Transverse colon (tissue), 4 donors: Measurements from ENCODE around the gene RPS6KC1. TPM values are rescaled to one million over a fixed set of nuclear protein-coding genes. Genes with fewer than 3 reads are reported as not detected.
"Not testable (repeated sequence)": the region's sequence is repeated elsewhere in the genome, so short reads cannot be mapped to it uniquely, and the experiment has no call there.

Experiments used
- DNase-seq: peaks from one replicate; pipeline ENCODE4 v3.0.0-alpha.2; 2019
- H3K27ac ChIP-seq, 4 donors: fragments of 200-600 bp; sonication (generic); 2 replicates each; pipeline ENCODE4 v1.5.1; 2016 to 2018; ENCODE audit warnings: inconsistent platforms in 4 of 4
- H3K27me3 ChIP-seq: fragments of 200-600 bp; sonication (generic); 2 replicates; pipeline ENCODE4 v1.5.1; 2017; ENCODE audit warnings: inconsistent platforms
- H3K36me3 ChIP-seq, 4 donors: fragments of 200-600 bp; sonication (generic); 2 replicates each; pipeline ENCODE4 v1.5.1; 2017 to 2019; ENCODE audit warnings: inconsistent platforms in 4 of 4
- H3K4me1 ChIP-seq, 4 donors: fragments of 200-600 bp; sonication (generic); 2 replicates each; pipeline ENCODE4 v1.5.1; 2017 to 2020; ENCODE audit warnings: inconsistent platforms in 4 of 4
- H3K4me3 ChIP-seq, 4 donors: fragments of 200-600 bp; sonication (generic); 1 replicate in 1 of 4; 2 replicates in 3 of 4; pipeline versions ENCODE4 v1.5.1 to v1.6.1; 2017 to 2019; ENCODE audit warnings: inconsistent platforms in 4 of 4
- H3K9me3 ChIP-seq, 2 donors: fragments of 200-600 bp; sonication (generic); 2 replicates each; pipeline ENCODE4 v1.5.1; 2017 to 2019; ENCODE audit warnings: inconsistent platforms in 2 of 2
- EP300 ChIP-seq: sonication (generic); formaldehyde crosslinking; IDR thresholded peaks from one replicate; pipeline ENCODE4 v1.6.1; 2017; ENCODE audit warnings: antibody characterized with exemption, low read depth
- POLR2A ChIP-seq: fragments of 450-650 bp; IDR thresholded peaks from one replicate; pipeline ENCODE4 v1.6.1; 2016; ENCODE audit warnings: antibody characterized with exemption, mild to moderate bottlenecking, moderate library complexity
- POLR2AphosphoS5 ChIP-seq, 3 donors: sonication (generic); formaldehyde crosslinking; IDR thresholded peaks; one replicate each; pipeline ENCODE4 v1.6.1; 2016; ENCODE audit warnings: antibody characterized with exemption in 3 of 3
- WGBS, 2 donors: methylation state at CpG; one replicate each; pipeline ENCODE4 v1.1.5; 2018; ENCODE audit warnings: low coverage in 1 of 2; 5-methylcytosine and 5-hydroxymethylcytosine counted together
- in situ Hi-C, 4 donors: fragments of 200-750 bp; cut with MboI; loops; one replicate each; pipeline versions ENCODE4 v1.15.0 to v1.15.1; 2017; ENCODE audit warnings: low sequenced_read_pairs in 3 of 4, low pct_ligation_motif_present in 1 of 4, low pct_unique_long_range_greater_than_20kb in 1 of 4
- intact Hi-C: fragments of 100-400 bp; cut with DNase I; formaldehyde crosslinking; loops from one replicate; pipeline ENCODE4 v1.15.1; 2023; ENCODE audit warnings: low total_unique reads
- total RNA-seq, 4 donors: library from RNA; depleted of rRNA; stranded (reverse); fragments of >200 nt; gene quantifications; one replicate each; pipeline ENCODE4 v1.1.0, GENCODE V29; 2016
- TF ChIP-seq, protein P1 (sequence below), 5 experiments: fragments of 200-600 bp in 3 of 5; fragments of 450-650 bp in 2 of 5; sonication (generic) in 3 of 5; IDR thresholded peaks; 1 replicate in 2 of 5; 2 replicates in 3 of 5; pipeline ENCODE4 v1.5.1; 2016 to 2017; ENCODE audit warnings: antibody characterized with exemption in 5 of 5, inconsistent platforms in 3 of 5, mild to moderate bottlenecking in 2 of 5, moderate library complexity in 1 of 5

The RPS6KC1 gene
- total RNA-seq, 4 donors from 2014 or later: 11.5 to 20.3 (median 14.0) TPM

DNA sequence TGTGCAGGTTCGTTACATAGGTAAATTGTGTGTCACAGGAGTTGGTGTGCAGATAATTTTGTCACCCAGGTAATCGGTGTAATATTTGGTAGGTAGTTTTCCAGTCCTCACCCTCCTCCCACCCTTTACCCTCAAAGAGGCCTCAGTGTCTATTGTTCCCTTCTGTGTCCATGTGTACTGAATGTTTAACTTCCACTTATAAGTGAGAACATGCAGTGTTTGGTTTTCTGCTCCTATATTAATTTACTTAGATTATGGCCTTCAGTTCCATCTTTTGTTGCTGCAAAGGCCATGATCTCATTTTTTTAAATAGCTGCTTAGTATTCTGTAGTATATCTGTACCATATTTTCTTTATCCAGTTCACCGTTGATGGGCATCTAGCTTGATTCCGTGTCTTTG is 87.3 kb downstream of the RPS6KC1 start:
- Histone ChIP-seq H3K27ac (no peak overlapping the region), H3K9me3 (no peaks in the 10 kb centered on the region), H3K4me3 (no peak overlapping the region), H3K36me3 (no peaks in the 10 kb centered on the region), H3K27me3 (no peaks in the 10 kb centered on the region), H3K4me1 (peaks cover 0 to 26% (median 14%) of the 10 kb centered on the region in 4 donors)
- intact Hi-C loops: no loop called here
- DNase-seq: no peak
- in situ Hi-C loops: no loop called here
- TF ChIP-seq, protein P1, sequence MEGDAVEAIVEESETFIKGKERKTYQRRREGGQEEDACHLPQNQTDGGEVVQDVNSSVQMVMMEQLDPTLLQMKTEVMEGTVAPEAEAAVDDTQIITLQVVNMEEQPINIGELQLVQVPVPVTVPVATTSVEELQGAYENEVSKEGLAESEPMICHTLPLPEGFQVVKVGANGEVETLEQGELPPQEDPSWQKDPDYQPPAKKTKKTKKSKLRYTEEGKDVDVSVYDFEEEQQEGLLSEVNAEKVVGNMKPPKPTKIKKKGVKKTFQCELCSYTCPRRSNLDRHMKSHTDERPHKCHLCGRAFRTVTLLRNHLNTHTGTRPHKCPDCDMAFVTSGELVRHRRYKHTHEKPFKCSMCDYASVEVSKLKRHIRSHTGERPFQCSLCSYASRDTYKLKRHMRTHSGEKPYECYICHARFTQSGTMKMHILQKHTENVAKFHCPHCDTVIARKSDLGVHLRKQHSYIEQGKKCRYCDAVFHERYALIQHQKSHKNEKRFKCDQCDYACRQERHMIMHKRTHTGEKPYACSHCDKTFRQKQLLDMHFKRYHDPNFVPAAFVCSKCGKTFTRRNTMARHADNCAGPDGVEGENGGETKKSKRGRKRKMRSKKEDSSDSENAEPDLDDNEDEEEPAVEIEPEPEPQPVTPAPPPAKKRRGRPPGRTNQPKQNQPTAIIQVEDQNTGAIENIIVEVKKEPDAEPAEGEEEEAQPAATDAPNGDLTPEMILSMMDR (IDR thresholded peaks at IDR 0.05): no peak
- TF ChIP-seq EP300 (no peak), POLR2AphosphoS5 (IDR thresholded peaks at IDR 0.05) (no peak), POLR2A (no peak)
- WGBS, 2 donors: 90 to 97% methylated on average over 3 to 4 of the region's 4 CpGs

DNA sequence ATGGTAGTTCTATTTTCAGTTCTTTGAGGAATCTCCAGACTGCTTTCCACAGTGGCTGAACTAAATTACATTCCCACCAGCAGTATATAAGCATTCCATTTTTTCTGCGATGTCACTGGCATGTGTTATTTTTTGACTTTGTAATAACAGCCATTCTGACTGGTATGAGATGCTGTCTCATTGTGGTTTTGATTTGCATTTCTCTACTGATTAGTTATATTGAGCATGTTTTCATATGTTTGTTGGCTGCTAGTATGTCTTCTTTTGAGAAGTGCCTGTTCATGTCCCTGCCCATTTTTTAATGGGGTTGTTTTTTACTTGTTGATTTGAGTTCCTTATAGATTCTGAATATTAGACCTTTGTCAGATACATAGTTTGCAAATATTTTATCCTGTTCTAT is 87.9 kb downstream of the RPS6KC1 start:
- intact Hi-C loops: no loop called here
- Histone ChIP-seq H3K36me3 (no peaks in the 10 kb centered on the region), H3K27me3 (no peaks in the 10 kb centered on the region), H3K4me3 (no peak overlapping the region), H3K4me1 (peaks cover 0 to 26% (median 14%) of the 10 kb centered on the region in 4 donors), H3K27ac (no peak overlapping the region), H3K9me3 (no peaks in the 10 kb centered on the region)
- TF ChIP-seq EP300: no peak
- TF ChIP-seq, protein P1 (IDR thresholded peaks at IDR 0.05): no peak
- no peak for TF ChIP-seq POLR2AphosphoS5 (IDR thresholded peaks at IDR 0.05)
- TF ChIP-seq POLR2A: no peak
- 94 to 100% methylated on average over 1 of the region's 1 CpG for WGBS, 2 donors
- DNase-seq: no peak
- in situ Hi-C loops: no loop called here

DNA sequence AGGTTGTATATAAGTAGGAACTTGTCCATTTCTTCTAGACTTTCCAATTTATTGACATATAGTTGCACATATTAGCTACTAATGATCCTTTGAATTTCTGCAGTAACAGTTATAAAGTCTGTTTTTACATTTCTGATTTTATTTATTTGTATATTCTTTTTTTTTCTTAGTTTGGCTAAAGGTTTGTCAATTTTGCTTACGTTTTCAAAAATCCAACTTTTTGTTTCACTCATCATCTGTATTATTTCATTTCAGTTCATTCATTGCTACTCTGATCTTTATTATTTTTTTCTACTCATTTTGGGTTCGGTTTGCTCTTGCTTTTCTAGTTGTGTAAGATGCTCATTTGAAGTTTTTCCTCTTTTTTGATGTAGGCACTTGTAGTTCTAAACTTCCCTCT is 97.9 kb downstream of the RPS6KC1 start:
- H3K27me3 ChIP-seq: no peaks in the 10 kb centered on the region
- H3K36me3 ChIP-seq: no peaks in the 10 kb centered on the region
- WGBS, 2 donors: 86 to 100% methylated on average over 2 of the region's 2 CpGs
- TF ChIP-seq EP300: no peak
- TF ChIP-seq, protein P1 (IDR thresholded peaks at IDR 0.05): no peak
- TF ChIP-seq POLR2A: no peak
- no peak for TF ChIP-seq POLR2AphosphoS5 (IDR thresholded peaks at IDR 0.05)
- DNase-seq: no peak
- in situ Hi-C loops: no loop called here
- intact Hi-C loops: no loop called here
- no peak overlapping the region for H3K4me3 ChIP-seq
- H3K4me1 ChIP-seq: no peaks in the 10 kb centered on the region
- H3K27ac ChIP-seq: no peak overlapping the region
- H3K9me3 ChIP-seq: peaks cover 0 to 12% of the 10 kb centered on the region in 2 donors

DNA sequence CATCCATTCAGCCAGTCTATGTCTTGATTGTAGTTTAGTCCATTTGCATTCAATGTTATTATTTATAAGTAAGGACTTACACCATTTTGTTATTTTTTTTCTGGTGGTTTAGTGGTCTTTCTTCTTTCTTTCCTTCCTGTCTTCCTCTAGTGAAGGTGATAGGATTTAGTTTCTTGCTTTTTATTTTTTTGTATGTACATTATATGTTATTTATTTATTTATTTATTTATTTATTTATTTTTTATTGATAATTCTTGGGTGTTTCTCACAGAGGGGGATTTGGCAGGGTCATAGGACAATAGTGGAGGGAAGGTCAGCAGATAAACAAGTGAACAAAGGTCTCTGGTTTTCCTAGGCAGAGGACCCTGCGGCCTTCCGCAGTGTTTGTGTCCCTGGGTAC is 99.0 kb downstream of the RPS6KC1 start:
- intact Hi-C loops, H3K4me1 ChIP-seq, in situ Hi-C loops, H3K27me3 ChIP-seq, H3K36me3 ChIP-seq, H3K27ac ChIP-seq, H3K4me3 ChIP-seq, DNase-seq: not testable (repeated sequence)
- H3K9me3 ChIP-seq: peaks cover 0 to 12% of the 10 kb centered on the region in 2 donors
- no CpG with 5 or more reads among the region's 2 CpGs for WGBS, 2 donors

DNA sequence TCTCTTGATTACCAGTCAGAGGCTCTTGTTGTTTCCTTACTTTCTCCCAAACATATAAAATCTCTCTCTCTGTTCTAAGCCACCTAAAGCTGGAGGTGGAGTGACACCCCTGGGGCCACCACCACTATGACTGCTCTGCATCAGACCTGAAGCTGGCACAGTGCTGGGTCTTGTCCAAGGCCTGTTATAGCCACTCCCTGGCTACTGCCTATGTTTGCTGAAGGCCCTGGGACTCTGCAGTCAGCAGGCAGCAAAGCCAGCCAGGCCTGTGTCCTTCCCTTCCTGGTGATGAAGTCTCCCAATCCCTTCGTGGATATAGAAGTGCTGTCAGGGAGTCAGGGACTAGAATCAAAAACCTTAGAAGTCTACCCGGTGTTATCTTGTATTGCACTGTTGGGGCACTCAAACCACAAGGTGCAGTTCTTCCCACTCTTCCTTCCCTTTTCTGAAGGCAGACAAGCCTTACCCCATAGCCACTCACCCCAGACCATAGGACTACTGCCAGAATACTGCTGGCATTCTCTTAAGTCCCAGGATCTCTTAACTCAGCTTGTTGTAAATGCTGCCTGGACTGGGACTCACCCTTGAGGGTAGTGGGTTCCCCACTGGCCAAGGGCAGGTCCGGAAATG is 103.1 kb downstream of the RPS6KC1 start:
- in situ Hi-C loops (no loop called here), intact Hi-C loops (no loop called here)
- no peak overlapping the region for H3K27ac ChIP-seq
- no peaks in the 10 kb centered on the region for H3K27me3 ChIP-seq
- H3K4me3 ChIP-seq: no peak overlapping the region
- peaks cover 0 to 8% of the 10 kb centered on the region in 2 donors for H3K9me3 ChIP-seq
- no peaks in the 10 kb centered on the region for H3K4me1 ChIP-seq
- H3K36me3 ChIP-seq: no peaks in the 10 kb centered on the region
- DNase-seq: no peak
- 92% methylated on average over 3 of the region's 3 CpGs; no CpG with 5 or more reads in 1 of the 2 donors for WGBS, 2 donors
- TF ChIP-seq EP300 (no peak), POLR2A (no peak), POLR2AphosphoS5 (IDR thresholded peaks at IDR 0.05) (no peak)
- TF ChIP-seq, protein P1 (IDR thresholded peaks at IDR 0.05): no peak
